Glutamatergic neuron (in vitro differentiated cells): ENCODE data around the gene SMURF1. TPM values are rescaled to one million over a fixed set of nuclear protein-coding genes. Genes with fewer than 3 reads are reported as not detected.

ENCODE experiments used
- DNase-seq: peaks from one replicate; pipeline ENCODE4 v3.0.0; 2022
- H3K27ac Mint-ChIP-seq: one replicate; pipeline ENCODE4 v1.8.0; 2020; ENCODE audit warnings: mild to moderate bottlenecking, mixed read lengths, inconsistent platforms; ENCODE audit not compliant: unreplicated experiment
- H3K27me3 Mint-ChIP-seq: one replicate; pipeline ENCODE4 v1.8.0; 2020; ENCODE audit warnings: mild to moderate bottlenecking, moderate library complexity, mixed read lengths, inconsistent platforms; ENCODE audit not compliant: unreplicated experiment
- H3K36me3 Mint-ChIP-seq: one replicate; pipeline ENCODE4 v1.8.0; 2020; ENCODE audit warnings: mild to moderate bottlenecking, mixed read lengths, inconsistent platforms; ENCODE audit not compliant: unreplicated experiment
- H3K4me1 Mint-ChIP-seq: one replicate; pipeline ENCODE4 v1.8.0; 2020; ENCODE audit warnings: mild to moderate bottlenecking, low read depth, mixed read lengths, inconsistent platforms; ENCODE audit not compliant: unreplicated experiment
- H3K4me3 Mint-ChIP-seq: one replicate; pipeline ENCODE4 v1.8.0; 2020; ENCODE audit warnings: mild to moderate bottlenecking, mixed read lengths, inconsistent platforms; ENCODE audit not compliant: unreplicated experiment
- H3K9me3 Mint-ChIP-seq: one replicate; pipeline ENCODE4 v1.8.0; 2020; ENCODE audit warnings: mild to moderate bottlenecking, moderate library complexity, mixed read lengths, inconsistent platforms; ENCODE audit not compliant: unreplicated experiment
- CTCF ChIP-seq: fragments of 200-600 bp; sonication (generic); IDR thresholded peaks from one replicate; pipeline ENCODE4 v1.5.0; 2021; ENCODE audit not compliant: partially characterized antibody, unreplicated experiment
- total RNA-seq: library from RNA; stranded (reverse); fragmentation: NEBNext Ultra II Directional; extraction: Animal tissue kit (Norgen Biotek cat#: 25700); gene quantifications from one replicate; pipeline ENCODE4 v1.2.1, GENCODE V29; 2021; ENCODE audit not compliant: unreplicated experiment

Gene SMURF1
- total RNA-seq, 1 donor from 2014 or later, result 23.1 TPM

- no peak overlapping the region for H3K27ac Mint-ChIP-seq
- no peak for TF ChIP-seq CTCF
- DNase-seq, result no peak
- peaks cover 2% of the 10 kb centered on the region for H3K9me3 Mint-ChIP-seq
- no peak overlapping the region for H3K4me3 Mint-ChIP-seq
- no peaks in the 10 kb centered on the region for H3K36me3 Mint-ChIP-seq
- H3K4me1 Mint-ChIP-seq, result no peaks in the 10 kb centered on the region
- H3K27me3 Mint-ChIP-seq, result peaks cover 2% of the 10 kb centered on the region
Measured at GRCh38 chr7:99004781-99005500, 139.0 kb downstream of the SMURF1 start.

GRCh38 chr7:99004216-99004615 is 139.7 kb downstream of the SMURF1 start:
- Mint-ChIP-seq H3K36me3 (no peaks in the 10 kb centered on the region), H3K4me3 (no peak overlapping the region), H3K9me3 (peaks cover 2% of the 10 kb centered on the region), H3K27me3 (peaks cover 2% of the 10 kb centered on the region), H3K27ac (no peak overlapping the region), H3K4me1 (no peaks in the 10 kb centered on the region)
- TF ChIP-seq CTCF, result no peak
- DNase-seq, result no peak

- Mint-ChIP-seq H3K36me3 (no peaks in the 10 kb centered on the region), H3K27ac (no peak overlapping the region), H3K4me3 (no peak overlapping the region), H3K4me1 (no peaks in the 10 kb centered on the region), H3K27me3 (peaks cover 2% of the 10 kb centered on the region), H3K9me3 (peaks cover 2% of the 10 kb centered on the region)
- DNase-seq, result no peak
- TF ChIP-seq CTCF, result no peak
Measured at GRCh38 chr7:99003419-99003818, 140.5 kb downstream of the SMURF1 start.

GRCh38 chr7:99002827-99003212 is 141.1 kb downstream of the SMURF1 start:
- TF ChIP-seq CTCF, result no peak

GRCh38 chr7:99002148-99002826 is 141.6 kb downstream of the SMURF1 start:
- H3K27ac Mint-ChIP-seq, result no peak overlapping the region
- H3K27me3 Mint-ChIP-seq, result peaks cover 2% of the 10 kb centered on the region
- no peaks in the 10 kb centered on the region for H3K36me3 Mint-ChIP-seq
- DNase-seq, result no peak
- TF ChIP-seq CTCF, result no peak
- H3K4me3 Mint-ChIP-seq, result no peak overlapping the region
- peaks cover 2% of the 10 kb centered on the region for H3K9me3 Mint-ChIP-seq
- no peaks in the 10 kb centered on the region for H3K4me1 Mint-ChIP-seq

More at GRCh38 chr7:99002827-99003212, 141.1 kb downstream of the SMURF1 start:
- H3K4me1 Mint-ChIP-seq, result no peaks in the 10 kb centered on the region
- no peak for DNase-seq
- peaks cover 2% of the 10 kb centered on the region for H3K27me3 Mint-ChIP-seq
- no peak overlapping the region for H3K4me3 Mint-ChIP-seq
- no peaks in the 10 kb centered on the region for H3K36me3 Mint-ChIP-seq
- H3K9me3 Mint-ChIP-seq, result peaks cover 2% of the 10 kb centered on the region
- H3K27ac Mint-ChIP-seq, result no peak overlapping the region
